HL-60 (cell line): ENCODE results near the gene FLYWCH2.

ENCODE experiments used
- DNase-seq, 2 experiments: peaks; one replicate each; pipeline ENCODE4 v3.0.0-alpha.2; 2010 to 2020; ENCODE audit warnings: low read depth in 1 of 2, low spot score in 1 of 2
- H3K27ac ChIP-seq: fragments of 250-450 bp; sonication (Bioruptor Pico); replicated peaks from 2 replicates; pipeline ENCODE4 v1.5.1; 2020; ENCODE audit warnings: mild to moderate bottlenecking, moderate library complexity
- H3K27me3 ChIP-seq: fragments of 250-450 bp; sonication (Bioruptor Pico); 2 replicates; pipeline ENCODE4 v1.5.1; 2021; ENCODE audit warnings: mild to moderate bottlenecking, moderate library complexity; ENCODE audit not compliant: insufficient read depth, poor library complexity, severe bottlenecking
- H3K4me3 ChIP-seq: replicated peaks from 2 replicates; pipeline ENCODE4 v1.5.1; 2011; ENCODE audit warnings: mild to moderate bottlenecking, control low read depth, low read length; ENCODE audit not compliant: insufficient read depth
- GABPA ChIP-seq: IDR thresholded peaks from 2 replicates; pipeline ENCODE4 v1.6.1; 2012; ENCODE audit warnings: low read depth
- POLR2AphosphoS5 ChIP-seq: IDR thresholded peaks from 2 replicates; pipeline ENCODE4 v1.6.1; 2012; ENCODE audit warnings: low read depth
- SPI1 ChIP-seq: IDR thresholded peaks from 2 replicates; pipeline ENCODE4 v1.6.1; 2012; ENCODE audit warnings: low read depth, mild to moderate bottlenecking, borderline replicate concordance
- TF ChIP-seq, protein P1 (sequence below): IDR thresholded peaks from one replicate; pipeline ENCODE4 v1.5.1; 2011; ENCODE audit warnings: low read length, control low read depth, inconsistent platforms; ENCODE audit not compliant: insufficient read depth
- TF ChIP-seq, protein P2 (sequence below): IDR thresholded peaks from 2 replicates; pipeline ENCODE4 v1.6.1; 2012; ENCODE audit warnings: low read depth; ENCODE audit not compliant: insufficient replicate concordance

The FLYWCH2 gene

DNA sequence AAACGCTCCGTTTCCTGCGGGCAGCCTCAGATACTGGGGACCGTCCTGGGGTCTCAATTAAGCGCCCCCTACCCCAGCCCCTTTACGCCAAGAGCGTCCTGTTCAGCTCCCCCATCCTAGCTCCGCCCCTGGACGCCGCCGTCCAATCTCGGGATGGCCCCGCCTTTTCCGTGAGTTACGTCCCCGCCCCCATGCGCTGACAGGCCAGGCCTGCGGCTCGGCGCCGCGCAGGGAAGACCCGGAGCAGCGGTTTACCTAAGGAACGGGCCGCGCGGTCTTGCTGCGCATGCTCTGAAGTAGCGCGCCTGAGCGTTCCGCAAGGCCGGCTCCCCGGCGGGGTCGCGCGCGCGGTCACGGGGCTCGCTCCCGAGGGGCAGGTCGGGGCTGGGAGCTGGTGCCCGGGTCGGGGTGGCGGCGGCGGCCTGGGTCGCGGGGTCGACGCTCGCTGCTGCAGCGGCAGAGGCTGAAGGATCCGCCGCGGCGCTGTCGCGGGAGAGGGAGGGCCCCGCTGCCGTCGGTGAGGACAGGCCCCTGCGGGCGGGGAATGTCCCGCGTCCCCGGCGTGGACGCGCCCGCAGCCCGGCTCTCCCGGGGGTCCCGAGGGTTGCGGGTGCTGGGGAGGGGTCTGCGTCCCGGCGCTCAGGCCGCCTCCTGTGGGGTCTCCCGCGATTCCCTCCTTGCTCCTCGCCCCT lies 28.8 kb downstream of the FLYWCH2 start, which contains the start of gene FLYWCH1:
Gene FLYWCH1, plus strand, starts transcription at position 294 of the 692 bp plus-strand sequence. CDS start 17,755 bp downstream, outside the sequence.
- peak within 1 kb of the TSS; percentile 31; the same call in 1 of the 2 replicates for H3K27ac ChIP-seq

DNA sequence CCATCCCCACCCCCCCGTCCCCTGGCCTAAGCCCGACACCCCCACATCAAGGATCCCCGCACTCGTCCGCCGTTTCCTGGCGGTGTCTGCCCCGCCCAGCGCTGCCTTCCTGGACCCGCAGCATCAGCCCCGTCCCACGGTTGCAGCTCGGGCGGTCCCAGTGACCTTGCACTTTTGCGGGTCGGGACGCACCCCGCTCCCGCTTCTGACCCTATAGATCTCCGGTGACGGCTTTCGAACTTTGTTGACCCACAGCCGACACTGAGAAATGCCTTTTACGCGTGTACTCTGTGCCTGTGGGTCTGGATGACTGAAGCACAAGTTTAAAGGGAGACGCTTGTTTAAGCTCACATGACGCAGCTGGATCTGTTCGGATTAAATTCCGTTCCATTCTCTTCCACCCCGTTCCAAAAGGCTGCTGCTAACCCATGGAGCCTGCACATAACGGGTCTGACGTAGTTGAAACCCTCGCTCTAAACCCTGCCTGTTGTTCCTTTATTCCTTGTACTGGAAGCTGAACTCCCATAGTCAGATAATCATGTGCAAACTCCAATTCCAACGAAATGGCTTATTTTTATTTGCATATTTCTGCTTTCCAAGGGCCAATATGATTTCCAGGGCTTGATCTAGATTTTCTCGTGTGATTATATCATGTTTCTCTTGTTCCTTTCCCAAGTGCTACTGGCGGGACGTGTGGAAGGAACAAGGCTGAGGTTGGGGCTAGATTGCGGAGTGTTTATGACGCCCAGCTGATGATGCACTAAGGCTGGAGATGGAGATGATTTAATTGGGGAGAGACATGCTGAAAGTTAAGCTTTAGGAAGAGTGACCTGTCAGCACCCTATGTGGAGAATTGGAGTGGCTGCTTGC lies 29.6 kb downstream of the FLYWCH2 start:
- Histone ChIP-seq H3K27me3 (no peaks in the 10 kb centered on the region), H3K27ac (peak overlapping the region; percentile 31; the same call in 1 of the 2 replicates), H3K4me3 (peak overlapping the region; percentile 84)
- DNase-seq = peak in 1 of 2 experiments; percentile 18
- TF ChIP-seq POLR2AphosphoS5 (no peak), SPI1 (no peak), GABPA (no peak)
- TF ChIP-seq, protein P1, sequence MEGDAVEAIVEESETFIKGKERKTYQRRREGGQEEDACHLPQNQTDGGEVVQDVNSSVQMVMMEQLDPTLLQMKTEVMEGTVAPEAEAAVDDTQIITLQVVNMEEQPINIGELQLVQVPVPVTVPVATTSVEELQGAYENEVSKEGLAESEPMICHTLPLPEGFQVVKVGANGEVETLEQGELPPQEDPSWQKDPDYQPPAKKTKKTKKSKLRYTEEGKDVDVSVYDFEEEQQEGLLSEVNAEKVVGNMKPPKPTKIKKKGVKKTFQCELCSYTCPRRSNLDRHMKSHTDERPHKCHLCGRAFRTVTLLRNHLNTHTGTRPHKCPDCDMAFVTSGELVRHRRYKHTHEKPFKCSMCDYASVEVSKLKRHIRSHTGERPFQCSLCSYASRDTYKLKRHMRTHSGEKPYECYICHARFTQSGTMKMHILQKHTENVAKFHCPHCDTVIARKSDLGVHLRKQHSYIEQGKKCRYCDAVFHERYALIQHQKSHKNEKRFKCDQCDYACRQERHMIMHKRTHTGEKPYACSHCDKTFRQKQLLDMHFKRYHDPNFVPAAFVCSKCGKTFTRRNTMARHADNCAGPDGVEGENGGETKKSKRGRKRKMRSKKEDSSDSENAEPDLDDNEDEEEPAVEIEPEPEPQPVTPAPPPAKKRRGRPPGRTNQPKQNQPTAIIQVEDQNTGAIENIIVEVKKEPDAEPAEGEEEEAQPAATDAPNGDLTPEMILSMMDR = no peak
- TF ChIP-seq, protein P2, sequence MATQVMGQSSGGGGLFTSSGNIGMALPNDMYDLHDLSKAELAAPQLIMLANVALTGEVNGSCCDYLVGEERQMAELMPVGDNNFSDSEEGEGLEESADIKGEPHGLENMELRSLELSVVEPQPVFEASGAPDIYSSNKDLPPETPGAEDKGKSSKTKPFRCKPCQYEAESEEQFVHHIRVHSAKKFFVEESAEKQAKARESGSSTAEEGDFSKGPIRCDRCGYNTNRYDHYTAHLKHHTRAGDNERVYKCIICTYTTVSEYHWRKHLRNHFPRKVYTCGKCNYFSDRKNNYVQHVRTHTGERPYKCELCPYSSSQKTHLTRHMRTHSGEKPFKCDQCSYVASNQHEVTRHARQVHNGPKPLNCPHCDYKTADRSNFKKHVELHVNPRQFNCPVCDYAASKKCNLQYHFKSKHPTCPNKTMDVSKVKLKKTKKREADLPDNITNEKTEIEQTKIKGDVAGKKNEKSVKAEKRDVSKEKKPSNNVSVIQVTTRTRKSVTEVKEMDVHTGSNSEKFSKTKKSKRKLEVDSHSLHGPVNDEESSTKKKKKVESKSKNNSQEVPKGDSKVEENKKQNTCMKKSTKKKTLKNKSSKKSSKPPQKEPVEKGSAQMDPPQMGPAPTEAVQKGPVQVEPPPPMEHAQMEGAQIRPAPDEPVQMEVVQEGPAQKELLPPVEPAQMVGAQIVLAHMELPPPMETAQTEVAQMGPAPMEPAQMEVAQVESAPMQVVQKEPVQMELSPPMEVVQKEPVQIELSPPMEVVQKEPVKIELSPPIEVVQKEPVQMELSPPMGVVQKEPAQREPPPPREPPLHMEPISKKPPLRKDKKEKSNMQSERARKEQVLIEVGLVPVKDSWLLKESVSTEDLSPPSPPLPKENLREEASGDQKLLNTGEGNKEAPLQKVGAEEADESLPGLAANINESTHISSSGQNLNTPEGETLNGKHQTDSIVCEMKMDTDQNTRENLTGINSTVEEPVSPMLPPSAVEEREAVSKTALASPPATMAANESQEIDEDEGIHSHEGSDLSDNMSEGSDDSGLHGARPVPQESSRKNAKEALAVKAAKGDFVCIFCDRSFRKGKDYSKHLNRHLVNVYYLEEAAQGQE = no peak

More for the DNA sequence above, 28.8 kb downstream of the FLYWCH2 start, which contains the start of gene FLYWCH1:
- TF ChIP-seq POLR2AphosphoS5 (no peak), GABPA (no peak), SPI1 (no peak)
- TF ChIP-seq, protein P1 = no peak
- TF ChIP-seq, protein P2 = no peak
- Histone ChIP-seq H3K27me3 (no peaks in the 10 kb centered on the region), H3K4me3 (peak within 1 kb of the TSS; percentile 84)
- DNase-seq = peak; percentile 97 to 98

DNA sequence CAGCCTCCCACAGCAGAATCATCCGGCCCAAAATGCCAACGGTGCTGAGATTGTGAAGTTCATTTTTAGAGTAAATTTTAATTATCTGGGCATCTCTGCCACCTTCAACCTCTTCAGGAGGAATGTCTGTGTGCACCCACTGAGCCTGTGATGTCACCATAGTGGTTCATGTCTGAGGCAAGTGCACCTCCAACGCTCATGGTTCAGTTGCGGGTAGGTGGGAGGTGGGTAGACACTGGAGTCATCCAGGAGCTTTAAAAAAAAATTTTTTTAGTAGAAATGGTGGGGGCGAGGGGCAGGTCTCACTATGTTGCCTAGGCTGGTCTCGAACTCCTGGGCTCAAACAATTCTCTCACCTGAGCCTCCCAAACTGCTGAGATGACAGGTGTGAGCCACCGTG lies 30.6 kb downstream of the FLYWCH2 start:
- DNase-seq = no peak
- Histone ChIP-seq H3K4me3 (no peak overlapping the region), H3K27ac (no peak overlapping the region), H3K27me3 (no peaks in the 10 kb centered on the region)
- TF ChIP-seq, protein P2 = no peak
- TF ChIP-seq POLR2AphosphoS5 (no peak), GABPA (no peak), SPI1 (no peak)
- TF ChIP-seq, protein P1 = no peak
